ENCODE measurements around the gene HDGFL3. TPM values are rescaled to one million over a fixed set of nuclear protein-coding genes. Genes with fewer than 3 reads are reported as not detected.

HDGFL3 gene
- total and polyA plus RNA-seq, 4 experiments from 2014 or later, result 1.7 to 6.5 (median 3.3) TPM

DNA sequence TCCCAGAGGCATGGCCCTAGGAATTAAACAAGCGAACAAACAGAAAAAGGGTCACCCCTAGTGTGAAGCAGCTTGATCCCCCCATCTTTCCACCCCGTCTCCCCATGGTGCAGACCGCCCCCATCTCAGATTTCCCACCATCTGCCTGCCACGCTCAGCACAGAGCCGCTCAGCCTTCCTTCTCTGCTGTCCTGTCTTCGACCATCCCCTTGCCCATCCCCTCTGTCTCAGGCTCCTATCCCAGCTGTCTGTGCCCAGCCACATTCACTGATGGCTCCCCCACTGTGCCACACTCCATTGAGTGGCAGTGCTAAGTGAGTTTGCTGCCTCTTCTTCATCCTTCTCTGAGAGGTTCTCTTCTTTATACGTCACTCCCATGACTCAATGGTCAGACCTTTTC, 128.9 kb downstream of the HDGFL3 start:
- peaks cover 0 to 3% (median 0%) of the 10 kb centered on the region in 4 donors for H3K4me1 Mint-ChIP-seq
- peaks cover 25% of the 10 kb centered on the region in 2 donors for H3K27me3 Mint-ChIP-seq
- no peak overlapping the region for H3K4me3 ChIP-seq (ENCODE audit: low read length in 2 of 2)
- intact Hi-C loops (cut with micrococcal nuclease), result no loop called here
- H3K4me3 Mint-ChIP-seq, result no peak overlapping the region
- peaks cover 0 to 8% of the 10 kb centered on the region in 2 donors for H3K36me3 Mint-ChIP-seq
- CTCF ChIA-PET (ENCODE audit: partially characterized antibody), result no interaction called here
- no peaks in the 10 kb centered on the region for H3K9me3 ChIP-seq (ENCODE audit: control insufficient read depth in 1 of 2, low read length in 2 of 2)
- peaks cover 0 to 13% (median 8%) of the 10 kb centered on the region in 8 donors for H3K9me3 Mint-ChIP-seq
- no peaks in the 10 kb centered on the region for H3K27me3 ChIP-seq (ENCODE audit: insufficient read depth, low read length)
- no peak for DNase-seq
- no peak overlapping the region for H3K27ac Mint-ChIP-seq
- H3K4me1 ChIP-seq (ENCODE audit: insufficient read depth, low read length), result no peaks in the 10 kb centered on the region
- POLR2A ChIA-PET (ENCODE audit: partially characterized antibody), result no interaction called here
- no peak overlapping the region for H3K27ac ChIP-seq (ENCODE audit: low read depth, low read length)
- no peaks in the 10 kb centered on the region for H3K36me3 ChIP-seq (ENCODE audit: insufficient read depth, low read length)

Other genes with a start within 250 kb of the HDGFL3 start
- 10 to 100 TPM; 19.3 to 22.0 TPM for gene RAMAC, start 221.6 kb downstream of the HDGFL3 start, total RNA-seq
- 10 to 100 TPM; 30.6 to 58.4 TPM for gene RAMAC, start 221.6 kb downstream of the HDGFL3 start, polyA plus RNA-seq
- 10 to 100 TPM; 47.0 to 48.5 TPM for gene C15orf40, start 196.2 kb downstream of the HDGFL3 start, total RNA-seq
- 10 to 100 TPM; 51.1 to 61.0 TPM for gene C15orf40, start 196.2 kb downstream of the HDGFL3 start, polyA plus RNA-seq
- 10 to 100 TPM; 36.5 to 39.6 TPM for gene BTBD1, start 140.6 kb downstream of the HDGFL3 start, total RNA-seq
- 10 to 100 TPM; 49.0 to 54.9 TPM for gene BTBD1, start 140.6 kb downstream of the HDGFL3 start, polyA plus RNA-seq
- under 1 TPM; 0.38 to 0.50 TPM for gene TM6SF1, start 100.2 kb downstream of the HDGFL3 start, total RNA-seq
- gene TM6SF1, start 100.2 kb downstream of the HDGFL3 start, polyA plus RNA-seq, result not detected
- not detected for gene BNC1, start 76.8 kb upstream of the HDGFL3 start, total RNA-seq
- gene BNC1, start 76.8 kb upstream of the HDGFL3 start, polyA plus RNA-seq, result not detected
- gene SH3GL3, start 239.5 kb upstream of the HDGFL3 start, total RNA-seq, result not detected
- gene SH3GL3, start 239.5 kb upstream of the HDGFL3 start, polyA plus RNA-seq, result under 1 TPM in 1 of 2 donors, not detected in 1; 0.34 TPM

Data from CD4-positive, alpha-beta memory T cell (primary cell).